Ecto neural progenitor cell (in vitro differentiated cells): ENCODE measurements around the gene ATP8B4.
A peak's percentile ranks its signal among the peaks of the same experiment; 100 is the strongest.
"Not testable (repeated sequence)": the region's sequence is repeated elsewhere in the genome, so short reads cannot be mapped to it uniquely, and the experiment has no call there.

ENCODE experiments used
- DNase-seq: peaks from one replicate; pipeline ENCODE4 v3.0.0-alpha.2; 2018; ENCODE audit warnings: low spot score

The ATP8B4 gene, protein sequence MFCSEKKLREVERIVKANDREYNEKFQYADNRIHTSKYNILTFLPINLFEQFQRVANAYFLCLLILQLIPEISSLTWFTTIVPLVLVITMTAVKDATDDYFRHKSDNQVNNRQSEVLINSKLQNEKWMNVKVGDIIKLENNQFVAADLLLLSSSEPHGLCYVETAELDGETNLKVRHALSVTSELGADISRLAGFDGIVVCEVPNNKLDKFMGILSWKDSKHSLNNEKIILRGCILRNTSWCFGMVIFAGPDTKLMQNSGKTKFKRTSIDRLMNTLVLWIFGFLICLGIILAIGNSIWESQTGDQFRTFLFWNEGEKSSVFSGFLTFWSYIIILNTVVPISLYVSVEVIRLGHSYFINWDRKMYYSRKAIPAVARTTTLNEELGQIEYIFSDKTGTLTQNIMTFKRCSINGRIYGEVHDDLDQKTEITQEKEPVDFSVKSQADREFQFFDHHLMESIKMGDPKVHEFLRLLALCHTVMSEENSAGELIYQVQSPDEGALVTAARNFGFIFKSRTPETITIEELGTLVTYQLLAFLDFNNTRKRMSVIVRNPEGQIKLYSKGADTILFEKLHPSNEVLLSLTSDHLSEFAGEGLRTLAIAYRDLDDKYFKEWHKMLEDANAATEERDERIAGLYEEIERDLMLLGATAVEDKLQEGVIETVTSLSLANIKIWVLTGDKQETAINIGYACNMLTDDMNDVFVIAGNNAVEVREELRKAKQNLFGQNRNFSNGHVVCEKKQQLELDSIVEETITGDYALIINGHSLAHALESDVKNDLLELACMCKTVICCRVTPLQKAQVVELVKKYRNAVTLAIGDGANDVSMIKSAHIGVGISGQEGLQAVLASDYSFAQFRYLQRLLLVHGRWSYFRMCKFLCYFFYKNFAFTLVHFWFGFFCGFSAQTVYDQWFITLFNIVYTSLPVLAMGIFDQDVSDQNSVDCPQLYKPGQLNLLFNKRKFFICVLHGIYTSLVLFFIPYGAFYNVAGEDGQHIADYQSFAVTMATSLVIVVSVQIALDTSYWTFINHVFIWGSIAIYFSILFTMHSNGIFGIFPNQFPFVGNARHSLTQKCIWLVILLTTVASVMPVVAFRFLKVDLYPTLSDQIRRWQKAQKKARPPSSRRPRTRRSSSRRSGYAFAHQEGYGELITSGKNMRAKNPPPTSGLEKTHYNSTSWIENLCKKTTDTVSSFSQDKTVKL

DNA sequence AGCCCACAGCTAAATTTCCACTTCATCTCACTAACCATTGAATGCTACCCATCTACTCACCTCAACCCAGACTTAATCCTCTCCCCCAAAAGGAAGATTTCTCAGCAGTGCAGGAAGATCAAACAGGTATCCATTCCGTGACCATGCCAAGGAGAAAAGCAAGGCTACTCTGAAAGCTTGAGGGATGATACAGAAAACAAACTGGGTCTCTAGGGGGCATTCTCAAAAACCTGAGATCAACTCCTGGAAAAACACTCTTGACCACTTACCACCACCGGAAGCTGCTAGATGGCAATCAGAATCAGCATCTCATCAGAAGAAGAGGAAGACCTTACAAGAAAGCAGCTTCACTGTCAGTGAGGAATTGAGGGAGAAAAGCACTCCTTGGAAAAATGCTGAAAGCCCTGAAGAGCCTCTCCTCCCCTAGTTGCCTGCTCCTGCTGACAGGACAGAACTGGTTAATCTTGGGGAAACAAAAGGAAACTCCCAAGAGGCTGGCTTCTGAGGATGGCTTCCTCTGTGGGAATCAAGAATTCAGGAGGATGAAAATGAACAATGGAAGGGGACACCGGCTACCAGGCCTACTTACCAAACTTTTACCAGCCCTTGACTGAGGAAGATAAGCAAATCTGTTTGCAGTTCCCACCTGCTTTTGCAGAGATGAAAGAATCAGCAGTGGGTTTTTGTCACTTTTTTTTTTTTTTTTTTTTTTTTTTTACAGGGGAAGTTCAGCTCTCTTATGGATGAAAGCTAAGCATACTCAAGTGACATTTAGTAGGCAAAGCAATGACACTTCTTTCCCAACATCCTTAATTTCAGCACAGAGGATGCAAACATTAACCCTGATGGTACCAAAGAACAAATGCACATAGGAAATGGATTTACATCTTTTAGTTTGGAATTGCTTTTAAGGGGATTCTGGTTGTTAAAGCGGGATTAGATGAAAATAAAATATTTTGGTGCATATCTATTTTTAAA is at the start of gene ATP8B4:
ATP8B4 (minus strand) TSS at position 171 of the 978 bp plus-strand sequence. CDS start 12,267 bp downstream, outside the sequence.
- DNase-seq, result no peak

DNA sequence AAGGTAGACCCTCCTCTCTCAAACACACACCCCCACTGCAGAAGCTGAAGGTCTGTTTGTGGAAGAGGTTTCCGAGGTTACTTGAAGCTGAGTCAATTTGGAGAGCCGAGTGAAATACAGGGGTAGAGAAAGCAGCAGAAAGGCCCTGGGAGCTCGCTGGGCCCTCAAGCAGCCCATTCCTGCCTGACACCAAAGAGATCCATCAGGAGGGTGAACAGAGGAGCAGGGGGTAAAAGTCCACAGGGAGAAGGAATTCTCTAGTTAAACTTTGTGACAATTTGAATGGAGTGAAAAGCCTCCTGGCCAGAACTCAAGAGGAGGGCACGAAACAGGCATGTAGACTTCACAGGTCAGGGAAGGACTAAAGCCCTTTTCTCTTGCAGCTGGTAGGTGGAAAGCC is 49.3 kb upstream of the ATP8B4 start:
- no peak for DNase-seq

DNA sequence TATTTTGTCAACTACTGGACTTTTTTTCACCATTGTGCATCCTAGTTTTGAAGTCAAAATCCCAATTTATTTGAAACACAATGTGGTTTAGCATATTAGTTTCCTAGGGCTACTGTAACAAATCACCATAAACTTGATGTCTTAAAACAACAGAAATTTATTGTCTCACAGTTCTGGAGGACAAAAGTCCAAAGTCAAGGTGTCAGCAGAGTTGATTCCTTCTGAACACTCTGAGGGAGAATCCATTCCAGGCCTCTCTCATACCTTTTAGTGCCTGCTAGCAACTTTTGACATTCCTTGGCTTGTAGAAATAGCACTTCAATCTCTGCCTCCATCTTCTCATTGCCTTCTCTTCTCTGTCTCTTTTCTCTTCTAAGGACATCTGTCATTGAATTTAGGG is 48.1 kb upstream of the ATP8B4 start:
- no peak for DNase-seq

DNA sequence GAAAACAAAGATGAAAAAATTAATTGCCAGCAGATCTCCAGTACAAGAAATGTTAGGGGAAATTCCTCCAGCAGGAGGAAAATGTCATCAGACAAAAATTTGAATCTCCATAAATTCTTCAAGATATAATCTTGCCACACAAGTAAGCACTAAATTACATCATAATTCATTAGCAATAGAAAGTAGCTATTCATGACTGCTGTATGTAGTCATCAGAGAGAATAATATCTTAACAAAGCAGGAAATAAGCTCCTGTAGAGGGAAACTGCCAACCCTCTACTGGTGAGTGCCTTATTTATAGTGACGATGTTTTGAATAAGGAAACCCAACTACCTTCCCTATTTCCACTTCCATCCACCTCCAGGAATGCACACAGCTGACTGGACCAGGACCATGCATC is 47.2 kb upstream of the ATP8B4 start:
- no peak for DNase-seq

DNA sequence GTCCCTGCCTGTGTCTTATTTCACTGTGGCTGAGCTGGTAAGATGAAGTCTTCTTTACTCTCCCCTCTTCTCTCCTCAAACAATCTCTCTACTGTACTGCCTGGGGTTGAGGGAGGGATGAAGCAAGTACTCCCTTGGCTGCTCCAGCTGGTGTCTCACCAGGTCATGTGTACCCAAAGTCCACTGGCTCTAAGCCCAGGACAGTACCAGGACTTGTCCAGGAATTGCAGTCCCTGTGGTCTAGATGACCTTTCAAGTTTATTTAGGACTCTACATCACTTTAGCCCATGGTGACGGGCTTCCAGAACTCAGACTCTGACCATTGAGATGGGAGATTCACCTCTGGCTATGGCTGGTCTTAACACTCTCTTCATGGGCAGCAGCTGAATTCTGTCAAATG is 45.4 kb upstream of the ATP8B4 start:
- no peak for DNase-seq

DNA sequence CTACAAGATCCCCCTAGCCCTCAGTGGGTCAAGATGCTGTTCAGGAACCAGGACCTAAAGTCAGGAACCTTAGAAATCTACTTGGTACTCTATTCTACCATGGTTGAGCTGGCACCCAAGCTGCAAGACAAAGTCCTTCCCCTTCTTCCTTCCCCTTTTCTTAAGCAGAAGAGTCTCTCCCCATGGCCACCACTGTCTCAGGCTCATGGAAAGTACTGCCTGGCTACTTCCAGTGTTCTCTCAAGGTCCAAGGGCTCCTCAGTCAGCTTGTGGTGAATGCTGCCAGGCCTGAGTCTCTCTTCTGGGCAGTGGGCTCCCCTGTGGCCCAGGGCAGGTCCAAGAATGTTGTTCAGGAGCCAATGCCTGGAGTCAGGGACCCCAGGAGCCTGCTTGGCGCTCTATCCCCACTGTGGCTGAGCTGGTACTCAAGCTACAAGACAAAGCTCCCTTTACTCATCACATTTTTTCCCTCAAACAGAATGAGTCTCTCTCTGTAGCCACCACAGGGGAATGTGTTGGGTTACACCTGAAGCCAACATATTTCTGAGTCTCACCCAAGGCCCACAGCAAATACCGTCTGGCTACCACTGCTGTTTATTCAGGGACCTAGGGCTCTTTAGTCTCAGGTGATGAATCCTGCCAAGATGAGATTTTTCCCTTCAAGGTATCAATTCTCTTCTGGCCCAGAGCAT is 44.8 kb upstream of the ATP8B4 start:
- DNase-seq, result no peak

DNA sequence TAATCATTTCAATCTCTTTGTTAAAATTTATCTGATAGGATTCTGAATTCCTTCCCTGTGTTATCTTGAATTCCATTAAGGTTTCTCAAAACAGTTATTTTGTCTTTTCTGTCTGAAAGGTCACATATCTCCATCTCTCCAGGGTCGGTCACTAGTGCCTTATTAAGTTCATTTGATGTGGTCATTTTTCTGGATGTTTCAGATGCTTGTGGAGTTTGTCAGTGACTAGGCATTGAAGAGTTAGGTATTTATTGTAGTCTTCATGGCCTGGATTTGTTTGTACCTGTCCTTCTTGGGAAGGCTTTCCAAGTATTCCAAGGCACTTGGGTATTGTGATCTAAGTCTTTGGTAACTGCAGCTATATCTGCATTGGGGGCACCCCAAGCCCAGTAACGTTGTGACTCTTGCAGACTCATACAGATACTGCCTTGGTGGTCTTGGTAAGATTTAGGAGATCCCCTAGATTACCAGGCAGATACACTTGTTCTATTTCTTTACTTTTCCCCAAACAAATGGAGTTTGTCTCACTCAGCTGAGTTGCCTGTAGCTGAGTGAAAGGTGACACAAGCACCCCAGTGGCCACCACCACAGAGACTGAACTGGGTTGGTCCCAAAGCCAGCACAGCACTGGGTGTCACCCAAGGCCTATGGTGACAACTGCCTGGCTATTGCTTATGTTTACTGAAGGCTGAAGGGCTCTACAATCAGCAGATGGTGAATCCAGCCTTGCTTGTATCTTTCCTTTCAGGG is 44.1 kb upstream of the ATP8B4 start:
- DNase-seq, result no peak

DNA sequence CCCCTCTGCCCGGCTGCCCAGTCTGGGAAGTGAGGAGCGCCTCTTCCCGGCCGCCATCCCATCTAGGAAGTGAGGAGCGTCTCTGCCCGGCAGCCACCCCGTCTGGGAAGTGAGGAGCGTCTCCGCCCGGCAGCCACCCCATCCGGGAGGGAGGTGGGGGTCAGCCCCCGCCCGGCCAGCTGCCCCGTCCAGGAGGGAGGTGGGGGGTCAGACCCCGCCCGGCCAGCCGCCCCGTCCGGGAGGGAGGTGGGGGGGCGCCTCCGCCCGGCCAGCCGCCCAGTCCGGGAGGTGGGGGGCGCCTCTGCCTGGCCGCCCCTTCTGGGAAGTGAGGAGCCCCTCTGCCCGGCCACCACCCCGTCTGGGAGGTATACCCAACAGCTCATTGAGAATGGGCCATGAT is 39.2 kb upstream of the ATP8B4 start:
- not testable (repeated sequence) for DNase-seq

DNA sequence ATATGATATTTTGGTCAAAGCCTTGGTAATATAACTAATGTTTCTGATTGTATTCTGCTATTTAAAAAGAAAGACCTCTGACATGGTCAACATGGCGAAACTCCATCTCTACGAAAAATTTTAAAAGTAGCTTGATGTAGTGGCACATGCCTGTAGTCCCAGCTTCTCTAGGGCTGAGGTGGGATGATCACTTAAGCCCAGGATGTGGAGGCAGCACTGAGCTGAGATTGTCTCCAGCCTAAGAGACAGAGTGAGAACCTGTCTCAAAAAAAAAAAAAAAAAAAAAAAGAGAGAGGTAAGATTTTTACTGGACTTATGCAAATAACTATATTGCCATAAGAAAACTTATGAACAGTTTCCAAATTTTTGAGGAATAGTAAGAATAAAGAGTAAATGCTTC is 32.4 kb upstream of the ATP8B4 start:
- DNase-seq, result no peak

DNA sequence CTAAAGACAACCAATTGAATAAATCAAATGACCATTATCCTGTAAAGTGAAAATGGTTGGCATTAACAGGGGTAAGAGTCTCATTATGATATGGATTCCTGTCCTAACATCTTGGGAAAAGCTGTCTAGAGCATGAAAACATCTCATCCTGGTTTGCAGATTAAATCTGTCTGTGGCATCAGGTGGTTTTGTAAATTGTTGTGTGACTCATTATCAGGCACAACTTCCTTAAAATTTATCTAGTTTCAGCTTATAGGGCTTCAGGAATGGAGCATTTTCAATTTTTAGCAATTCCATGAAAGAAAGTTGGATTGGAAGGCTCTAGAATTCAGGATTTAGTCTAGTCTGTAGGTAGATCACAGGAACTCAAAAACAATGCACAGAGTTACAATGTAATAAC is 31.8 kb upstream of the ATP8B4 start:
- DNase-seq, result no peak

DNA sequence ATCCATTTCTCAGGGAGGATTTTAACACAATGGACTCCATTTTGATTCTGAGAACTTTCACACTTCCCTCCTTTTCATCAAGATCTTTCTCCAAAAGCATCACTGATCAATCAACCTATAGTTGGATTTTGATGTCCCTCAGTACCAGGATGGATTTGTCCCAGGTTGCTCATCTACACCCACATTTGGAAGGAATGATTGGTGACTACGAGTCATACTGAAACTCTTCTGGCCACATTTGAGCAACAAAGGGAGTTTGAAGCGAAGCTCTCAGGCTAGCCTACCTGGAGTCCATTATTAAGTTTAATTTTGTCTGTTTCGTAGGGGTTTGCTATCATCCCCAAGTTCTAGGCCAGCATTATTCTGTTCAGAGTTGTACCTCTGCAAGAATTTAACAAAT is 31.3 kb upstream of the ATP8B4 start:
- no peak for DNase-seq

DNA sequence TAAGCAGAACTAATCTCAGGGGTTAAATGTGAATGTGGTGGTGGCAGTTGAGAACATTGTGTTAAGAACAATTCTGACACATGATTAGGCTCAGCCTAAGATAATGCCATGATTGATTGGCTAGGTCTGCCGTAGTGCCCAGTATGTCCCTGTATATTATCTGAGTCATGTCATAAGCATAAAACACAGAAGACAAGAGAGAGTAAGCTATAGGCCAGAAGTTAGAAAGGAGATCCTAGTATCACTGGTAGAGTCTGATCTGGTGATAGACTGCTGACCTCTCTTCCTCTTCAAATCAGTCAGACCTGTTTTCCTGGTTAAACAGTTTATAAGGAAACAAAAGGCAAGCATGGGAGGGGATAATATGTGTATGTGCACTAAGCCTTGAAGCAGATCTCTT is 30.1 kb upstream of the ATP8B4 start:
- DNase-seq, result no peak

DNA sequence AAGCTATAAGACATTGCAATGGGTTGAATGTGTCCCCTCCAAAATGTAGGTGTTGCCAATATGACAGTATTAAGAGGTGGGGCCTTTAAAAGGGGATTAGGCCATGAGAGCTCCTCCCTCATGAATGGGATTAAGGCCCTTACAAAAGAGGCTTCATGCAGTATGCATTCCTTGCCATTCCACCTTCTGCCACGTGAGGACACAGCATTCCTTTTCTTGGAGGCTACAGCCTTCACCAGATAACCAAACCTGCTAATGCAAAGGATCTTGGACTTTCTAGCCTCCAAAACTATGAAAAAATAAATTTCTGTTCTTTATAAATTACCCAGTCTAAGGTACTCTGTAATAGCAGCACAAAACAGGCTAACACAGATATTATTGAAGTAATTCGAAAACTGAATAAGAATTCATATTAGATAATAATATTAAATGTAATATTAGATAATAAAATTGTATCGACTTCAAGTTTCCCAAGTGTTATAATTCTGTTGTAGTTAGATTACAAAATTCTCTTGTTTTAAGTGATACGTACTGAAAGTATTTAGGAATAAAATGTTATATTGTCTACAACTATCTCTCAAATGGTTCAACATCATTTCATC is 29.4 kb upstream of the ATP8B4 start:
- DNase-seq, result peak; percentile 62

DNA sequence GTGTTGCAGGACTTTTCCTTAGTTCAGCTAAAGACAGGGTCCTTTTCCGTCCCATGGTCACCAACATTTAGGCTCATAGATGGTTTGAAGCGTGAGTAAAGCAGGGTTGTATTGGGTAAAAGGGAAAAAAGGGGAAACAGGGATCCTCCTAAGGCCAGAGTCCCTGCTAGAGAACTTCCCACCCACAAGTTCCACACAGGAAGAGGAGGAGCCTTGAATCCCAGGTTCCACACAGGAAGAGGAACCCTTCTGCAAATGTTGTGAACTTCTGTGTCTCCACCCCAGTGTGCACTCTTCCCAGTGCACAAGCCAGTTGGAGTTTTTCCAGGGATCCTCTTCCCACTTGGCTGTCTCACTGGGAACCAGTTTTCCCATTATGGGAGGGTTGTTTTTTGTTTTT is 27.6 kb upstream of the ATP8B4 start:
- DNase-seq, result no peak

DNA sequence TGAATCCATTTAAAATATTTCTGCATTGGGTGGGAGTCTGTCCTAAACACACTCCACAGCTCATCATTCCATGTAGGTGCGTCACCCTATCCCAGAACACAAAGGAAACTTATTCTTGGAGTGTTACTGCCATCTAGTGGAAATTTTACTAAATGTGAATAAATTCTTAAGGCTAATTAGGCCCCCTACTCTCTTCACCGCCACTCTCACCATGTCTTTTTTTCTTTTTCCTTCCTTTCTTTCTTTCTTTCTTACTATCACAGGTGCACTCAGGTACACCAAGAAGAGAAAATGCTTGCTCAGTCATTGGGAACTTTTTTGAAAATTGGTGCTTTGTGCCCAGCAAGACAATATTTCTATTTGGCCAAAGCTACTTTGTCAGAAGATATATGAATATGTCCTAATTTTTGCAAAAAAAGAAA is 26.4 kb upstream of the ATP8B4 start:
- DNase-seq, result no peak

DNA sequence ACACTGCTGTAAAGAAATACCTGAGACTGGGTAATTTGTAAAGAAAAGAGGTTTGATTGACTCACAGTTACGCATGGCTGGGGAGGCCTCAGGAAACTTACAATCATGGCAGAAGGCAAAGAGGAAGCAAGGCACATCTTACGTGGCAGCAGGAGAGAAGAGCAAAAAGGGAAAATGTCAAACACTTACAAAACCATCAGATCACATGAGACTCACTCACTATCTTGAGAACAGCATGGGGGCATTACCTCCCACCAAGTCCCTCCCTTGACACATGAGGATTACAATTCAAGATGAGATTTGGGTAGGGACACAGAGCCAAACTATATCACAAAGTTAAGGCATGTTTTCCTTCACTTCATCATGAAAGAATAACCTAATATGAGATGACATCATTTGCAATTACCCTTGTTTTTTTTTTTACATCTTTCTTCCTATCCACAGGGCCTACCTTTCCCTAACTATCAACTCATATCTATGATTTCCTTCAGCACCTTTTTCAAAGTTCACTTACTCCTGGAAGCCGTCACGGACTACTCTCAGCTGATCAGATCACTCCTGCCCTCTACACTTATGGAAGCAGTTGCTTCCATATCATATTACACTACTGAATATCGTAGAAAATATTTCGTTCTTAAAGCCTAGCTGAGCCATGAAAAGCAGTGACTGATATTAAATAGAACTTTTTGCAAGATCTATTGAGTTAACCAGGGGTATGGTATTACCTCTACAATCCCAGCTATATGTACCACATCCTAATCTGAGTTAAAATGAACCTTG is 25.5 kb upstream of the ATP8B4 start:
- DNase-seq, result no peak

DNA sequence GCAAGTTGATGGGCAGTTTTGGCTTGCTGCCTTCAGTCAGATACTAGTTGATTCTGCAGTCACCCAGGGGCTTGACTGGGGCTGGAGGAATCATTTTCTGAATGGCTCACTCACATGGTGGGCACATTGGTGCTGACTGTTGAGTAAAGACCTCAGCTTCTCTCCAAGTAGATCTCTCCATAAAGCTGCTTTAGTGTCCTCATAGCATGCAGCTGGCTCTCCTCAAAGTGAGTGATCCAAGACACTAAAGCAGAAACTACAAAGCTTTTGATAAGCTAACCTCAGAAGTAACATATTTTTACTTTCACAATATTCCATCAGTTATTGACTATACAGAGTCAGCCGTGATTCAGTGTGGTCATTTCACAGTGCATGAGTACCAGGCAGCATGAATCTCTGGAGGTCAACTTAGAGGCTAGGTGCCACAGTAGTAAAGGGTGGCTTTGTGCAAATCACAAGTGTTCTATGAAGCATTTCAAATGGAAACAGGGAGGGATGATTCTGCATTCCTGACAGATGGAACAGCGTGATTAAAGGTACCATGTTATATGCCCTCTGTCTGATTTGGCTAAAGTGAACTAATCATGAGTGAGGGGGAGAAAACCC is 24.3 kb upstream of the ATP8B4 start:
- DNase-seq, result no peak

DNA sequence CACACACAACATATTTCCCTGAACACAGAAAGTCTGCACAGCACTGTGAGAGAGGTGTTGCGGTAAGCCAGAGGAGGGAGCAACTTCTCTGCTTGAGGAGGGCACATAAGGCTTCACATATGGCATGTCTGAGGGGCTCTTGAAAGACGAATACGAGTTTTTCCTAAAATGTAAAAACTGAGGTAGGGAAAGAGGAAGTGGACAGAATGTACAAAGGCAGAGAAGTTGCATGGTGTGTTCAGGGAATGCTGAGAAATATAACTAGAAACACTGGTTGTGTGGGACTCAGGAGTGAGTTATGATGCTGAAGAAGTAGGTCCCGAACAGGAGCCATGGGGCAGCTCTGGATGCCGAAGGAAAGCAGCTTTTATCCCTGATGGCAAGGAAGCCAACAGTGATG is 22.8 kb upstream of the ATP8B4 start:
- DNase-seq, result no peak
